NOMO-1 treated with DMSO at 0.1 percent for 48 hours (cell line): ENCODE results near the gene SERPINH1.

Experiments
- DNase-seq: peaks from one replicate; lab custom pipeline; 2025; ENCODE audit not compliant: unreplicated experiment; lab: John Stamatoyannopoulos, UW

SERPINH1 gene

GRCh38 chr11:75594211-75594610, 32.2 kb downstream of the SERPINH1 start:
- DNase-seq, result no peak

GRCh38 chr11:75595429-75595828, 33.4 kb downstream of the SERPINH1 start:
- no peak for DNase-seq

- no peak for DNase-seq
These were observed 34.9 kb downstream of the SERPINH1 start for GRCh38 chr11:75596914-75597313.

- DNase-seq, result no peak
These were observed 35.6 kb downstream of the SERPINH1 start for GRCh38 chr11:75597636-75598035.

GRCh38 chr11:75598264-75598663, 36.2 kb downstream of the SERPINH1 start:
- no peak for DNase-seq

GRCh38 chr11:75598900-75599299, 36.8 kb downstream of the SERPINH1 start:
- no peak for DNase-seq

GRCh38 chr11:75600356-75600755, 38.3 kb downstream of the SERPINH1 start:
- no peak for DNase-seq

GRCh38 chr11:75601494-75601893, 39.4 kb downstream of the SERPINH1 start:
- no peak for DNase-seq

- DNase-seq, result peak; percentile 42
These were observed 40.9 kb downstream of the SERPINH1 start for GRCh38 chr11:75602951-75603350.

GRCh38 chr11:75603791-75604736, 42.0 kb downstream of the SERPINH1 start:
- DNase-seq, result peak; percentile 23

- DNase-seq, result no peak
These were observed 44.0 kb downstream of the SERPINH1 start for GRCh38 chr11:75606099-75606498.

GRCh38 chr11:75611823-75612222, 49.8 kb downstream of the SERPINH1 start:
- DNase-seq, result no peak

- DNase-seq, result no peak
These were observed 53.7 kb downstream of the SERPINH1 start for GRCh38 chr11:75615751-75616150.

GRCh38 chr11:75616281-75616680, 54.2 kb downstream of the SERPINH1 start:
- no peak for DNase-seq
